Breast epithelium (tissue), 4 donors: ENCODE data around the gene MARK3. TPM values are rescaled to one million over a fixed set of nuclear protein-coding genes. Genes with fewer than 3 reads are reported as not detected.

Experiments used
- DNase-seq, 2 donors: peaks; one replicate each; pipeline ENCODE4 v3.0.0-alpha.2; 2019; ENCODE audit warnings: low spot score in 2 of 2
- H3K27ac ChIP-seq, 2 donors: fragments of 200-600 bp; sonication (generic) in 1 of 2; one replicate each; pipeline ENCODE4 v1.5.1; 2016 to 2019; ENCODE audit warnings: mild to moderate bottlenecking in 1 of 2
- H3K27me3 ChIP-seq, 2 donors: fragments of 200-600 bp; sonication (generic) in 1 of 2; one replicate each; pipeline versions ENCODE4 v1.5.1 to v1.6.0; 2017 to 2019; ENCODE audit warnings: control low read depth in 1 of 2, mild to moderate bottlenecking in 1 of 2
- H3K36me3 ChIP-seq: fragments of 200-600 bp; one replicate; pipeline ENCODE4 v1.5.1; 2019
- H3K4me1 ChIP-seq, 2 donors: fragments of 200-600 bp; sonication (generic); one replicate each; pipeline ENCODE4 v1.5.1; 2016 to 2019; ENCODE audit warnings: control low read depth in 1 of 2
- H3K4me3 ChIP-seq, 3 donors: fragments of 200-600 bp; sonication (generic); 1 replicate in 2 of 3; 2 replicates in 1 of 3; pipeline ENCODE4 v1.5.1; 2016 to 2019; ENCODE audit warnings: mild to moderate bottlenecking in 3 of 3, moderate library complexity in 2 of 3
- H3K9me3 ChIP-seq, 2 donors: fragments of 200-600 bp; sonication (generic) in 1 of 2; one replicate each; pipeline ENCODE4 v1.5.1; 2016 to 2019; ENCODE audit warnings: control low read depth in 1 of 2
- CTCF ChIP-seq, 3 donors: fragments of 450-650 bp; IDR thresholded peaks; one replicate each; pipeline ENCODE4 v1.5.1; 2016 to 2017; ENCODE audit warnings: antibody characterized with exemption in 3 of 3, mild to moderate bottlenecking in 3 of 3, moderate library complexity in 3 of 3
- POLR2A ChIP-seq: fragments of 450-650 bp; IDR thresholded peaks from one replicate; pipeline ENCODE4 v1.6.1; 2016; ENCODE audit warnings: antibody characterized with exemption, mild to moderate bottlenecking, moderate library complexity
- POLR2AphosphoS5 ChIP-seq, 3 donors: sonication (generic); formaldehyde crosslinking; IDR thresholded peaks; one replicate each; pipeline ENCODE4 v1.6.1; 2017; ENCODE audit warnings: antibody characterized with exemption in 3 of 3
- intact Hi-C: fragments of 100-400 bp; cut with DNase I; formaldehyde crosslinking; loops from one replicate; pipeline ENCODE4 v1.15.1; 2023; ENCODE audit warnings: low total_unique reads
- total RNA-seq, 3 donors: library from RNA; depleted of rRNA; stranded (reverse); fragments of >200 nt; gene quantifications; one replicate each; pipeline ENCODE4 v1.1.0, GENCODE V29; 2016

MARK3 gene
- total RNA-seq, 3 donors from 2014 or later: 70.2 to 107 (median 87.5) TPM

DNA sequence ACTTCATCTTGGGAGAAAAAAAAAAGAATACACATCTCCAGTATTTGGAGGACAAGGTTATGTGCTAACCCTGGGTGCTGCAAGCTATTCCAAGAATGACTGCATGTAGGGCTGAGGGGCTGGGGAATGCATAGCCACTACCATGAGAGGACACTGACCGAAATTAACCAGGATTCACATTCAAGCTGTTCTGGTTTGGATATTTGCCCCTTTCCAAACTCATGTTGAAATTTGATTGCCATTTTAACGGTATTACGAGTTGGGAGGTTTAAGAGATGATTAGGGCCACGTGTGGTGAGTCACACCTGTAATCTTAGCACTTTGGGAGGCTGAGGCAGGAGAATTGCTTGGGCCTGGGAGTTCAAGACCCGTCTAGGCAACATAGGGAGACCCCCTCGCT lies 18.5 kb upstream of the MARK3 start:
- Histone ChIP-seq H3K36me3 (no peaks in the 10 kb centered on the region), H3K27me3 (no peaks in the 10 kb centered on the region), H3K4me3 (no peak overlapping the region), H3K4me1 (no peaks in the 10 kb centered on the region), H3K9me3 (peaks cover 8 to 15% of the 10 kb centered on the region in 2 donors), H3K27ac (no peak overlapping the region)
- no peak for TF ChIP-seq POLR2A
- TF ChIP-seq CTCF (IDR thresholded peaks at IDR 0.05): no peak
- TF ChIP-seq POLR2AphosphoS5 (IDR thresholded peaks at IDR 0.05): no peak
- DNase-seq: no peak
- intact Hi-C loops: no loop called here

DNA sequence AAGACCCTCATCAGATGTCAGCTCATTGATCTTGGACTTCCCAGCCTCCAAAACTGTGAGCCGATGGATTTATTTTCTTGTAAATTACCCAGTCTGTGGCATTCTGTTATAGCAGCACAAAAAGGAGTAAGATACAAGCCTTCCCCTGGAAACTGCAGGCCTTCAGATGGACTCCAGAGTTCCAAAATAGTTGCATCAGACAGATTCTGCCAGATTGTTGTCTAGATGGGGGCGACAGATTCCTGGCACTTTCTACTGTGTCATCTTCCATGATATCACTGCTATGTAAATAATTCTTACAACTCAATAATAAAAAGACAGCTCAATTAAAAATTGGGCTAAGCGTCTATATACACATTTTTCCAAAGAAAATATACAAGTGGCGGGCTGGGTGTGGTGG lies 17.2 kb upstream of the MARK3 start:
- H3K4me1 ChIP-seq: no peaks in the 10 kb centered on the region
- intact Hi-C loops: no loop called here
- H3K9me3 ChIP-seq: peaks cover 3 to 8% of the 10 kb centered on the region in 2 donors
- no peaks in the 10 kb centered on the region for H3K36me3 ChIP-seq
- H3K27ac ChIP-seq: no peak overlapping the region
- no peak for TF ChIP-seq CTCF (IDR thresholded peaks at IDR 0.05)
- no peak for TF ChIP-seq POLR2A
- no peak for TF ChIP-seq POLR2AphosphoS5 (IDR thresholded peaks at IDR 0.05)
- DNase-seq: no peak
- H3K4me3 ChIP-seq: no peak overlapping the region
- no peaks in the 10 kb centered on the region for H3K27me3 ChIP-seq

DNA sequence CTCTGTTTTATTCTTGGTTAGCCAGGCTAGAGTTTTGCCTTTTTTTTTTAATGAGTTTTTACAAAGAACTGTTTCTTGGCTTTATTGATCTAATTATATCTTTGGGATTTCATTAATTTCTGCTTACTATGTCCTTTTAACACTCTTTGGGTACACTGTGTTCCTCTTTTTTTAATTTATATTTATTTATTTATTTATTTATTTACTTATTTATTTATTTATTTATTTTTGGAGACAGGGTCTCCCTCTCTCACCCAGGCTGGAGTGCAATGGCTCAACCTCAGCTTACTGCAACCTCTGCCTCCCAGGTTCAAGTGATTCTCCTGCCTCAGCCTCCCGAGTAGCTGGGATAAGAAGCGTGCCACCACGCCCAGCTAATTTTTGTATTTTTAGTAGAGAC lies 15.1 kb upstream of the MARK3 start:
- TF ChIP-seq POLR2A (no peak), POLR2AphosphoS5 (IDR thresholded peaks at IDR 0.05) (no peak), CTCF (IDR thresholded peaks at IDR 0.05) (no peak)
- no peak overlapping the region for H3K4me3 ChIP-seq
- no peaks in the 10 kb centered on the region for H3K9me3 ChIP-seq
- H3K27me3 ChIP-seq: no peaks in the 10 kb centered on the region
- H3K36me3 ChIP-seq: no peaks in the 10 kb centered on the region
- H3K4me1 ChIP-seq: no peaks in the 10 kb centered on the region
- H3K27ac ChIP-seq: no peak overlapping the region
- intact Hi-C loops: no loop called here
- DNase-seq: no peak

DNA sequence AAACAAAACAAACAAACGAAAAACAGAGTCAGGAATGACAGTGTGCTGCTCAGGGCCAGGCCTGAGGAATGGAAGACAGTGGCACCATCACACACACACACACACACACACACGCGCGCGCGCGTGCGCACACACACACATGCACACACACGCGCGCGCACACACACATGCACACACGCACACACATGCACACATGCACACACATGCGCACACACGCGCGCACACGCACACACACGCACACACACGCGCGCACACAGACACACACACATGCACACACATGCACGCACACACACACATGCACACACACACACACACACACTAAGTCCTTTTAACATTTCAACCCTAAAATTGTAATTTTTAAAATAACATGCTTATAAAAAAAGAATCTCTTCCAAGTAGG lies 13.2 kb upstream of the MARK3 start:
- Histone ChIP-seq H3K4me1 (no peaks in the 10 kb centered on the region), H3K27me3 (no peaks in the 10 kb centered on the region), H3K4me3 (no peak overlapping the region), H3K27ac (no peak overlapping the region), H3K36me3 (no peaks in the 10 kb centered on the region), H3K9me3 (no peaks in the 10 kb centered on the region)
- no peak for DNase-seq
- TF ChIP-seq CTCF (IDR thresholded peaks at IDR 0.05): no peak
- TF ChIP-seq POLR2A: no peak
- TF ChIP-seq POLR2AphosphoS5 (IDR thresholded peaks at IDR 0.05): no peak
- intact Hi-C loops: no loop called here

GRCh38 chr14:103372552-103373304 lies 12.5 kb upstream of the MARK3 start:
- intact Hi-C loops: no loop called here
- Histone ChIP-seq H3K27me3 (no peaks in the 10 kb centered on the region), H3K4me1 (no peaks in the 10 kb centered on the region), H3K4me3 (no peak overlapping the region), H3K27ac (no peak overlapping the region), H3K9me3 (no peaks in the 10 kb centered on the region), H3K36me3 (no peaks in the 10 kb centered on the region)
- DNase-seq: no peak
- TF ChIP-seq POLR2AphosphoS5 (IDR thresholded peaks at IDR 0.05) (no peak), POLR2A (no peak), CTCF (IDR thresholded peaks at IDR 0.05) (no peak)
